Astrocyte of the hippocampus (primary cell): ENCODE data around the gene ENTHD1.
"Not testable (repeated sequence)": the region's sequence is repeated elsewhere in the genome, so short reads cannot be mapped to it uniquely, and the experiment has no call there.

Source experiments
- DNase-seq: peaks from one replicate; pipeline ENCODE4 v3.0.0; 2011; ENCODE audit warnings: low read depth, low spot score

The ENTHD1 gene

GRCh38 chr22:39846539-39846938, 47.0 kb downstream of the ENTHD1 start:
- not testable (repeated sequence) for DNase-seq

- DNase-seq = no peak
These were observed 48.0 kb downstream of the ENTHD1 start for GRCh38 chr22:39845529-39845928.

- DNase-seq = no peak
These were observed 53.5 kb downstream of the ENTHD1 start for GRCh38 chr22:39839917-39840510.

- no peak for DNase-seq
These were observed 54.4 kb downstream of the ENTHD1 start for GRCh38 chr22:39839204-39839603.

GRCh38 chr22:39833610-39834009, 60.0 kb downstream of the ENTHD1 start:
- DNase-seq = no peak

GRCh38 chr22:39833093-39833492, 60.5 kb downstream of the ENTHD1 start:
- no peak for DNase-seq

GRCh38 chr22:39832627-39833074, 60.9 kb downstream of the ENTHD1 start:
- DNase-seq = no peak

- no peak for DNase-seq
These were observed 67.9 kb downstream of the ENTHD1 start for GRCh38 chr22:39825661-39826102.

GRCh38 chr22:39821008-39821407, 72.6 kb downstream of the ENTHD1 start:
- no peak for DNase-seq

- DNase-seq = peak; percentile 66
These were observed 73.3 kb downstream of the ENTHD1 start for GRCh38 chr22:39820256-39820655.

- DNase-seq = no peak
These were observed 74.1 kb downstream of the ENTHD1 start for GRCh38 chr22:39819429-39819828.

- peak; percentile 29 for DNase-seq
These were observed 75.5 kb downstream of the ENTHD1 start for GRCh38 chr22:39818094-39818493.

GRCh38 chr22:39815932-39816331, 77.6 kb downstream of the ENTHD1 start:
- no peak for DNase-seq

- no peak for DNase-seq
These were observed 78.7 kb downstream of the ENTHD1 start for GRCh38 chr22:39814899-39815298.

- DNase-seq = no peak
These were observed 83.6 kb downstream of the ENTHD1 start for GRCh38 chr22:39809772-39810557.

- no peak for DNase-seq
These were observed 85.5 kb downstream of the ENTHD1 start for GRCh38 chr22:39808081-39808480.

GRCh38 chr22:39806109-39806508, 87.5 kb downstream of the ENTHD1 start:
- DNase-seq = no peak

- DNase-seq = no peak
These were observed 88.4 kb downstream of the ENTHD1 start for GRCh38 chr22:39805117-39805516.

- DNase-seq = no peak
These were observed 90.9 kb downstream of the ENTHD1 start for GRCh38 chr22:39802682-39803081.

- no peak for DNase-seq
These were observed 92.6 kb downstream of the ENTHD1 start for GRCh38 chr22:39800790-39801520.

- no peak for DNase-seq
These were observed 95.9 kb downstream of the ENTHD1 start for GRCh38 chr22:39797528-39798147.

- DNase-seq = no peak
These were observed 103.8 kb downstream of the ENTHD1 start for GRCh38 chr22:39789788-39790187.
